GM23248 (cell line): Measurements from ENCODE around the gene DAAM1.

Experiments
- EZH2 ChIP-seq: fragments of 200-600 bp; sonication (generic); IDR thresholded peaks from 2 replicates; pipeline ENCODE4 v1.6.1; 2018; ENCODE audit warnings: antibody characterized with exemption, mild to moderate bottlenecking; ENCODE audit not compliant: insufficient read depth, poor library complexity, severe bottlenecking
- EZH2phosphoT487 ChIP-seq: fragments of 200-600 bp; sonication (generic); IDR thresholded peaks from 2 replicates; pipeline ENCODE4 v1.6.1; 2018; ENCODE audit warnings: antibody characterized with exemption, moderate library complexity, mild to moderate bottlenecking, low read depth; ENCODE audit not compliant: insufficient read depth

- no peak for TF ChIP-seq EZH2
- TF ChIP-seq EZH2phosphoT487: no peak
Measured at GRCh38 chr14:59283361-59283760, 94.9 kb downstream of the DAAM1 start.
